Mesenchymal stem cell (in vitro differentiated cells and primary cell): ENCODE measurements around the gene ETNPPL. TPM values are rescaled to one million over a fixed set of nuclear protein-coding genes. Genes with fewer than 3 reads are reported as not detected.

ENCODE experiments used
- DNase-seq: peaks from one replicate; pipeline ENCODE4 v3.0.0-alpha.2; 2013
- H2AFZ ChIP-seq: one replicate; pipeline ENCODE4 v1.6.1; 2013; ENCODE audit warnings: low read depth, mild to moderate bottlenecking, control low read depth, inconsistent platforms, low read length, moderate library complexity
- H2AK5ac ChIP-seq: 2 replicates; pipeline ENCODE4 v1.6.1; 2013; ENCODE audit warnings: low read length, moderate library complexity, mild to moderate bottlenecking, inconsistent platforms; ENCODE audit not compliant: severe bottlenecking
- H2BK120ac ChIP-seq: one replicate; pipeline ENCODE4 v1.6.1; 2013; ENCODE audit warnings: low read depth, mild to moderate bottlenecking, inconsistent platforms, low read length, moderate library complexity
- H2BK12ac ChIP-seq, 2 experiments: one replicate each; pipeline ENCODE4 v1.6.1; 2013; ENCODE audit warnings: inconsistent platforms in 2 of 2, low read length in 2 of 2, mild to moderate bottlenecking in 2 of 2, moderate library complexity in 2 of 2, control low read depth in 1 of 2
- H2BK15ac ChIP-seq: one replicate; pipeline ENCODE4 v1.6.1; 2013; ENCODE audit warnings: mild to moderate bottlenecking, low read depth, inconsistent platforms; ENCODE audit not compliant: poor library complexity, severe bottlenecking
- H2BK5ac ChIP-seq: 2 replicates; pipeline ENCODE4 v1.6.1; 2013; ENCODE audit warnings: low read depth, mild to moderate bottlenecking, low read length, control low read depth, inconsistent platforms; ENCODE audit not compliant: poor library complexity, severe bottlenecking
- H3K14ac ChIP-seq, 2 experiments: one replicate each; pipeline ENCODE4 v1.6.1; 2013; ENCODE audit warnings: inconsistent platforms in 2 of 2, low read length in 2 of 2, control low read depth in 1 of 2, mild to moderate bottlenecking in 1 of 2, moderate library complexity in 1 of 2
- H3K18ac ChIP-seq, 2 experiments: one replicate each; pipeline ENCODE4 v1.6.1; 2013; ENCODE audit warnings: inconsistent platforms in 2 of 2, low read length in 2 of 2, control low read depth in 1 of 2, low read depth in 1 of 2, mild to moderate bottlenecking in 1 of 2
- H3K23ac ChIP-seq, 2 experiments: one replicate each; pipeline ENCODE4 v1.6.1; 2013; ENCODE audit warnings: inconsistent platforms in 2 of 2, low read length in 2 of 2, mild to moderate bottlenecking in 2 of 2, moderate library complexity in 2 of 2, control low read depth in 1 of 2
- H3K27ac ChIP-seq: 2 replicates; pipeline ENCODE4 v1.5.1; 2013; ENCODE audit warnings: mild to moderate bottlenecking, moderate library complexity, low read length, control low read depth, inconsistent platforms; ENCODE audit not compliant: poor library complexity, severe bottlenecking
- H3K27me3 ChIP-seq, 2 experiments: 2 replicates each; pipeline versions ENCODE4 v1.6.1 to v1.7.0; 2013; ENCODE audit warnings: low read length in 2 of 2, mild to moderate bottlenecking in 2 of 2, moderate library complexity in 2 of 2, control low read depth in 1 of 2, inconsistent platforms in 1 of 2; ENCODE audit not compliant: control insufficient read depth in 1 of 2, insufficient read depth in 1 of 2
- H3K36me3 ChIP-seq, 2 experiments: 2 replicates each; pipeline versions ENCODE4 v1.6.1 to v1.7.0; 2013; ENCODE audit warnings: low read length in 2 of 2, control low read depth in 1 of 2, inconsistent platforms in 1 of 2, low read depth in 1 of 2, mild to moderate bottlenecking in 1 of 2; ENCODE audit not compliant: insufficient read depth in 2 of 2, control insufficient read depth in 1 of 2
- H3K4ac ChIP-seq, 2 experiments: one replicate each; pipeline ENCODE4 v1.6.1; 2013; ENCODE audit warnings: inconsistent platforms in 2 of 2, low read length in 2 of 2, mild to moderate bottlenecking in 2 of 2, moderate library complexity in 2 of 2, control low read depth in 1 of 2, low read depth in 1 of 2
- H3K4me1 ChIP-seq: 2 replicates; pipeline ENCODE4 v1.6.1; 2013; ENCODE audit warnings: low read depth, low read length, control low read depth; ENCODE audit not compliant: control insufficient read depth, insufficient read depth
- H3K4me2 ChIP-seq: 2 replicates; pipeline ENCODE4 v1.6.1; 2013; ENCODE audit warnings: low read length, mild to moderate bottlenecking, inconsistent platforms; ENCODE audit not compliant: poor library complexity, severe bottlenecking
- H3K4me3 ChIP-seq, 2 experiments: 2 replicates each; pipeline versions ENCODE4 v1.5.1 to v1.7.0; 2013; ENCODE audit warnings: low read length in 2 of 2, mild to moderate bottlenecking in 2 of 2, control low read depth in 1 of 2, low read depth in 1 of 2; ENCODE audit not compliant: insufficient read depth in 1 of 2
- H3K79me1 ChIP-seq: replicated peaks from 2 replicates; pipeline ENCODE4 v1.6.1; 2013; ENCODE audit warnings: mild to moderate bottlenecking, control low read depth, low read length, inconsistent platforms; ENCODE audit not compliant: poor library complexity, severe bottlenecking
- H3K9ac ChIP-seq: 2 replicates; pipeline ENCODE4 v1.7.0; 2013; ENCODE audit warnings: mild to moderate bottlenecking, low read length, moderate library complexity
- H3K9me3 ChIP-seq: 2 replicates; pipeline ENCODE4 v1.7.0; 2013; ENCODE audit warnings: mild to moderate bottlenecking, low read length; ENCODE audit not compliant: control insufficient read depth
- H4K8ac ChIP-seq: one replicate; pipeline ENCODE4 v1.6.1; 2013; ENCODE audit warnings: inconsistent platforms, mild to moderate bottlenecking, low read length, moderate library complexity
- H4K91ac ChIP-seq: one replicate; pipeline ENCODE4 v1.6.1; 2013; ENCODE audit warnings: mild to moderate bottlenecking, low read length, inconsistent platforms
- WGBS: methylation state at CpG from one replicate; pipeline ENCODE4 v1.1.7; 2013; ENCODE audit warnings: mixed read lengths; 5-methylcytosine and 5-hydroxymethylcytosine counted together
- polyA plus RNA-seq, 2 experiments: library from polyadenylated mRNA; stranded (reverse); fragments of 200-250 nt; gene quantifications; one replicate each; pipeline ENCODE4 v1.2.3, GENCODE V29; 2013

The ETNPPL gene
- polyA plus RNA-seq (2013, experiment 1 of 2): not detected
- polyA plus RNA-seq (2013, experiment 2 of 2): not detected

GRCh38 chr4:108762559-108763225, at the start of gene ETNPPL:
ETNPPL (minus strand) TSS chr4:108763053; CDS start chr4:108762898, 155 bp downstream.
- Histone ChIP-seq H3K27ac (no peak within 1 kb of the TSS), H2AFZ (peak within 1 kb of the TSS; percentile 94), H3K79me1 (no peaks in the 10 kb centered on the region), H4K91ac (no peak within 1 kb of the TSS), H3K4me3 (peak within 1 kb of the TSS; percentile 61 to 90), H3K9ac (peak within 1 kb of the TSS; percentile 13), H3K4me1 (peaks cover 3% of the 10 kb centered on the region), H2BK15ac (no peak within 1 kb of the TSS), H2AK5ac (no peak within 1 kb of the TSS), H3K4ac (no peak within 1 kb of the TSS), H2BK12ac (no peak within 1 kb of the TSS), H3K9me3 (no peaks in the 10 kb centered on the region), H2BK5ac (no peak within 1 kb of the TSS), H3K14ac (peak within 1 kb of the TSS in 1 of 2 experiments; percentile 19), H3K27me3 (peaks cover 14 to 18% of the 10 kb centered on the region in 2 experiments), H3K36me3 (peaks cover 0 to 3% of the 10 kb centered on the region in 2 experiments), H2BK120ac (no peak within 1 kb of the TSS), H3K23ac (peak within 1 kb of the TSS in 1 of 2 experiments; percentile 3), H3K4me2 (peak within 1 kb of the TSS; percentile 100), H3K18ac (peak within 1 kb of the TSS in 1 of 2 experiments; percentile 16), H4K8ac (no peak within 1 kb of the TSS)
- WGBS: under 1% methylated on average over 57 of the region's 61 CpGs
- peak; percentile 28 for DNase-seq

GRCh38 chr4:108811486-108811885, 48.6 kb upstream of the ETNPPL start:
- Histone ChIP-seq H2BK120ac (no peak overlapping the region), H3K18ac (no peak overlapping the region), H3K23ac (no peak overlapping the region), H4K91ac (no peak overlapping the region), H2BK5ac (no peak overlapping the region), H2BK12ac (no peak overlapping the region), H3K27me3 (no peaks in the 10 kb centered on the region), H3K4me2 (no peak overlapping the region), H3K27ac (no peak overlapping the region), H3K9ac (no peak overlapping the region), H3K14ac (no peak overlapping the region), H2BK15ac (no peak overlapping the region), H3K9me3 (no peaks in the 10 kb centered on the region), H3K4ac (no peak overlapping the region), H2AFZ (no peak overlapping the region), H3K4me3 (no peak overlapping the region), H3K79me1 (no peaks in the 10 kb centered on the region), H3K36me3 (no peaks in the 10 kb centered on the region), H2AK5ac (no peak overlapping the region), H4K8ac (no peak overlapping the region), H3K4me1 (no peaks in the 10 kb centered on the region)
- no CpG with 5 or more reads among the region's 1 CpG for WGBS
- DNase-seq: no peak

GRCh38 chr4:108810087-108810486, 47.2 kb upstream of the ETNPPL start:
- Histone ChIP-seq H3K4me1 (no peaks in the 10 kb centered on the region), H3K79me1 (no peaks in the 10 kb centered on the region), H3K36me3 (no peaks in the 10 kb centered on the region), H2BK120ac (no peak overlapping the region), H4K91ac (no peak overlapping the region), H2AK5ac (no peak overlapping the region), H3K27ac (no peak overlapping the region), H3K18ac (no peak overlapping the region), H3K4me2 (no peak overlapping the region), H2BK5ac (no peak overlapping the region), H3K9ac (no peak overlapping the region), H3K4ac (no peak overlapping the region), H3K23ac (no peak overlapping the region), H3K27me3 (no peaks in the 10 kb centered on the region), H2BK12ac (no peak overlapping the region), H3K4me3 (no peak overlapping the region), H2BK15ac (no peak overlapping the region), H3K14ac (no peak overlapping the region), H2AFZ (no peak overlapping the region), H4K8ac (no peak overlapping the region), H3K9me3 (no peaks in the 10 kb centered on the region)
- no peak for DNase-seq
- WGBS: no CpG with 5 or more reads among the region's 1 CpG

- H3K4ac ChIP-seq: no peak overlapping the region
- H2AK5ac ChIP-seq: no peak overlapping the region
- 93% methylated on average over 5 of the region's 5 CpGs for WGBS
- H3K14ac ChIP-seq: no peak overlapping the region
- no peak overlapping the region for H3K4me2 ChIP-seq
- no peak overlapping the region for H3K9ac ChIP-seq
- H3K36me3 ChIP-seq: no peaks in the 10 kb centered on the region
- H3K9me3 ChIP-seq: no peaks in the 10 kb centered on the region
- H3K23ac ChIP-seq: no peak overlapping the region
- no peak for DNase-seq
- no peak overlapping the region for H4K91ac ChIP-seq
- H2BK120ac ChIP-seq: no peak overlapping the region
- no peak overlapping the region for H2BK5ac ChIP-seq
- H3K27me3 ChIP-seq: no peaks in the 10 kb centered on the region
- H3K18ac ChIP-seq: no peak overlapping the region
- H3K4me3 ChIP-seq: no peak overlapping the region
- H3K27ac ChIP-seq: no peak overlapping the region
- H2BK12ac ChIP-seq: no peak overlapping the region
- H2AFZ ChIP-seq: no peak overlapping the region
- no peaks in the 10 kb centered on the region for H3K79me1 ChIP-seq
- no peaks in the 10 kb centered on the region for H3K4me1 ChIP-seq
- no peak overlapping the region for H2BK15ac ChIP-seq
- H4K8ac ChIP-seq: no peak overlapping the region
Observed at GRCh38 chr4:108804648-108805273, 41.9 kb upstream of the ETNPPL start.
